IPS-15b (cell line): Measurements from ENCODE around the gene LLGL2.

Experiments used
- H3K27me3 ChIP-seq: one replicate; pipeline ENCODE4 v1.6.1; 2013; ENCODE audit warnings: low read length; ENCODE audit not compliant: control insufficient read depth, insufficient read depth
- H3K36me3 ChIP-seq: one replicate; pipeline ENCODE4 v1.6.1; 2013; ENCODE audit warnings: low read length; ENCODE audit not compliant: control insufficient read depth, insufficient read depth
- H3K4me1 ChIP-seq: one replicate; pipeline ENCODE4 v1.6.1; 2013; ENCODE audit warnings: mild to moderate bottlenecking, low read length; ENCODE audit not compliant: control insufficient read depth, insufficient read depth
- H3K4me3 ChIP-seq: one replicate; pipeline ENCODE4 v1.5.1; 2013; ENCODE audit warnings: low read depth, low read length
- H3K9ac ChIP-seq: one replicate; pipeline ENCODE4 v1.6.1; 2013; ENCODE audit warnings: low read depth, mild to moderate bottlenecking, low read length
- H3K9me3 ChIP-seq: one replicate; pipeline ENCODE4 v1.6.1; 2013; ENCODE audit warnings: mild to moderate bottlenecking, low read length; ENCODE audit not compliant: control insufficient read depth, insufficient read depth

The LLGL2 gene

GRCh38 chr17:75539967-75540729 lies 14.7 kb downstream of the LLGL2 start:
- Histone ChIP-seq H3K9ac (no peak overlapping the region), H3K9me3 (no peaks in the 10 kb centered on the region), H3K27me3 (no peaks in the 10 kb centered on the region), H3K4me3 (no peak overlapping the region), H3K4me1 (peaks cover 2% of the 10 kb centered on the region), H3K36me3 (no peaks in the 10 kb centered on the region)

- Histone ChIP-seq H3K9me3 (no peaks in the 10 kb centered on the region), H3K4me1 (peaks cover 4% of the 10 kb centered on the region), H3K27me3 (no peaks in the 10 kb centered on the region), H3K4me3 (no peak overlapping the region), H3K36me3 (no peaks in the 10 kb centered on the region), H3K9ac (no peak overlapping the region)
These were observed 15.5 kb downstream of the LLGL2 start for GRCh38 chr17:75540923-75541503.

- Histone ChIP-seq H3K9ac (no peak overlapping the region), H3K4me1 (peaks cover 4% of the 10 kb centered on the region), H3K36me3 (no peaks in the 10 kb centered on the region), H3K4me3 (no peak overlapping the region), H3K27me3 (no peaks in the 10 kb centered on the region), H3K9me3 (no peaks in the 10 kb centered on the region)
These were observed 16.7 kb downstream of the LLGL2 start for GRCh38 chr17:75542229-75542628.

- H3K4me1 ChIP-seq, result peaks cover 4% of the 10 kb centered on the region
- H3K36me3 ChIP-seq, result no peaks in the 10 kb centered on the region
- no peak overlapping the region for H3K9ac ChIP-seq
- H3K4me3 ChIP-seq, result no peak overlapping the region
- no peaks in the 10 kb centered on the region for H3K27me3 ChIP-seq
- no peaks in the 10 kb centered on the region for H3K9me3 ChIP-seq
These were observed 17.3 kb downstream of the LLGL2 start for GRCh38 chr17:75542728-75543336.

- H3K9me3 ChIP-seq, result no peaks in the 10 kb centered on the region
- no peaks in the 10 kb centered on the region for H3K27me3 ChIP-seq
- H3K4me3 ChIP-seq, result no peak overlapping the region
- peaks cover 7% of the 10 kb centered on the region for H3K4me1 ChIP-seq
- H3K36me3 ChIP-seq, result no peaks in the 10 kb centered on the region
- H3K9ac ChIP-seq, result no peak overlapping the region
These were observed 18.8 kb downstream of the LLGL2 start for GRCh38 chr17:75544250-75544649.

GRCh38 chr17:75546181-75546580 lies 20.7 kb downstream of the LLGL2 start:
- no peaks in the 10 kb centered on the region for H3K9me3 ChIP-seq
- H3K4me3 ChIP-seq, result no peak overlapping the region
- no peak overlapping the region for H3K9ac ChIP-seq
- no peaks in the 10 kb centered on the region for H3K27me3 ChIP-seq
- no peaks in the 10 kb centered on the region for H3K36me3 ChIP-seq
- peaks cover 14% of the 10 kb centered on the region for H3K4me1 ChIP-seq

GRCh38 chr17:75547091-75547490 lies 21.6 kb downstream of the LLGL2 start:
- peaks cover 14% of the 10 kb centered on the region for H3K4me1 ChIP-seq
- H3K36me3 ChIP-seq, result peaks cover 2% of the 10 kb centered on the region

GRCh38 chr17:75548813-75549212 lies 23.3 kb downstream of the LLGL2 start:
- peaks cover 14% of the 10 kb centered on the region for H3K4me1 ChIP-seq
- no peak overlapping the region for H3K9ac ChIP-seq
- peak overlapping the region; percentile 43 for H3K4me3 ChIP-seq
- H3K36me3 ChIP-seq, result peaks cover 2% of the 10 kb centered on the region
- H3K9me3 ChIP-seq, result no peaks in the 10 kb centered on the region
- no peaks in the 10 kb centered on the region for H3K27me3 ChIP-seq

More at GRCh38 chr17:75547091-75547490, 21.6 kb downstream of the LLGL2 start:
- no peaks in the 10 kb centered on the region for H3K9me3 ChIP-seq
- no peak overlapping the region for H3K4me3 ChIP-seq
- H3K27me3 ChIP-seq, result no peaks in the 10 kb centered on the region
- no peak overlapping the region for H3K9ac ChIP-seq

- Histone ChIP-seq H3K27me3 (no peaks in the 10 kb centered on the region), H3K36me3 (peaks cover 2% of the 10 kb centered on the region), H3K4me3 (peak overlapping the region; percentile 43), H3K4me1 (peaks cover 14% of the 10 kb centered on the region), H3K9me3 (no peaks in the 10 kb centered on the region), H3K9ac (peak overlapping the region; percentile 24)
These were observed 24.0 kb downstream of the LLGL2 start for GRCh38 chr17:75549246-75550138.

GRCh38 chr17:75550139-75550465 lies 24.6 kb downstream of the LLGL2 start:
- H3K36me3 ChIP-seq, result peaks cover 2% of the 10 kb centered on the region
- no peaks in the 10 kb centered on the region for H3K27me3 ChIP-seq
- H3K9me3 ChIP-seq, result no peaks in the 10 kb centered on the region
- H3K9ac ChIP-seq, result no peak overlapping the region
- H3K4me3 ChIP-seq, result peak overlapping the region; percentile 43
- H3K4me1 ChIP-seq, result peaks cover 14% of the 10 kb centered on the region

GRCh38 chr17:75551266-75551665 lies 25.8 kb downstream of the LLGL2 start:
- Histone ChIP-seq H3K4me3 (no peak overlapping the region), H3K36me3 (peaks cover 2% of the 10 kb centered on the region), H3K9me3 (no peaks in the 10 kb centered on the region), H3K27me3 (no peaks in the 10 kb centered on the region), H3K9ac (no peak overlapping the region), H3K4me1 (peaks cover 12% of the 10 kb centered on the region)
